GM12878 (cell line): ENCODE data around the gene VLDLR. TPM values are rescaled to one million over a fixed set of nuclear protein-coding genes. Genes with fewer than 3 reads are reported as not detected.

Experiments
- ASH2L ChIP-seq: fragments of 300-600, 200-600 bp; sonication (generic); IDR thresholded peaks from 2 replicates; pipeline ENCODE4 v1.6.1; 2017; ENCODE audit warnings: low read depth, mild to moderate bottlenecking, borderline replicate concordance
- BACH1 ChIP-seq: fragments of 450-650 bp; IDR thresholded peaks from 2 replicates; pipeline ENCODE4 v1.6.1; 2017; ENCODE audit warnings: mild to moderate bottlenecking, borderline replicate concordance
- BCL11A ChIP-seq: IDR thresholded peaks from 2 replicates; pipeline ENCODE4 v1.6.1; 2011; ENCODE audit warnings: low read depth, low read length
- BCL3 ChIP-seq: IDR thresholded peaks from 2 replicates; pipeline ENCODE4 v1.6.1; 2011; ENCODE audit warnings: borderline replicate concordance, low read depth, mild to moderate bottlenecking, moderate library complexity, low read length; ENCODE audit not compliant: insufficient read depth, poor library complexity, severe bottlenecking
- DPF2 ChIP-seq: fragments of 450-650 bp; IDR thresholded peaks from 2 replicates; pipeline ENCODE4 v1.6.1; 2017; ENCODE audit warnings: mild to moderate bottlenecking
- FOXK2 ChIP-seq: fragments of 450-650 bp; IDR thresholded peaks from 2 replicates; pipeline ENCODE4 v1.6.1; 2017; ENCODE audit warnings: mild to moderate bottlenecking, moderate library complexity
- HCFC1 ChIP-seq: fragments of 150-350 bp; IDR thresholded peaks from 2 replicates; pipeline ENCODE4 v1.6.1; 2014; ENCODE audit warnings: low read length
- HDAC2 ChIP-seq: fragments of 200-600 bp; sonication (generic); IDR thresholded peaks from 2 replicates; pipeline ENCODE4 v1.6.1; 2017
- HSF1 ChIP-seq: fragments of 150-350 bp; IDR thresholded peaks from 2 replicates; pipeline ENCODE4 v1.6.1; 2014; ENCODE audit warnings: mild to moderate bottlenecking, low read depth, low read length
- IKZF2 ChIP-seq, 2 experiments: fragments of 450-650 bp; IDR thresholded peaks; 2 replicates each; pipeline ENCODE4 v1.6.1; 2017; ENCODE audit warnings: mild to moderate bottlenecking in 2 of 2, moderate library complexity in 2 of 2
- IRF5 ChIP-seq: fragments of 450-650 bp; IDR thresholded peaks from 2 replicates; pipeline ENCODE4 v1.6.1; 2017; ENCODE audit warnings: borderline replicate concordance
- MEF2A ChIP-seq: IDR thresholded peaks from 2 replicates; pipeline ENCODE4 v1.6.1; 2011; ENCODE audit warnings: low read depth, mild to moderate bottlenecking, low read length, moderate library complexity; ENCODE audit not compliant: insufficient read depth
- MEF2B ChIP-seq: fragments of 450-650 bp; IDR thresholded peaks from 2 replicates; pipeline ENCODE4 v1.6.1; 2018; ENCODE audit warnings: mild to moderate bottlenecking, moderate library complexity; ENCODE audit not compliant: partially characterized antibody, poor library complexity, severe bottlenecking
- MTA2 ChIP-seq: fragments of 450-650 bp; IDR thresholded peaks from 2 replicates; pipeline ENCODE4 v1.6.1; 2016; ENCODE audit warnings: low read depth, mild to moderate bottlenecking, moderate library complexity
- MXI1 ChIP-seq: fragments of 150-350 bp; IDR thresholded peaks from 2 replicates; pipeline ENCODE4 v1.6.1; 2011; ENCODE audit warnings: low read depth, mild to moderate bottlenecking, inconsistent platforms, low read length, improper control_type of control experiment
- NFIC ChIP-seq: IDR thresholded peaks from 2 replicates; pipeline ENCODE4 v1.6.1; 2012; ENCODE audit warnings: low read depth, mild to moderate bottlenecking, inconsistent platforms, low read length, moderate library complexity
- NR2F1 ChIP-seq: fragments of 450-650 bp; conservative IDR thresholded peaks from 2 replicates; pipeline ENCODE4 v1.6.1; 2017; ENCODE audit warnings: mild to moderate bottlenecking
- PAX5 ChIP-seq: IDR thresholded peaks from 2 replicates; pipeline ENCODE4 v1.6.1; 2011; ENCODE audit warnings: low read depth, low read length, borderline replicate concordance
- PKNOX1 ChIP-seq: fragments of 450-650 bp; IDR thresholded peaks from 2 replicates; pipeline ENCODE4 v1.6.1; 2016; ENCODE audit warnings: mild to moderate bottlenecking
- POU2F2 ChIP-seq: IDR thresholded peaks from 3 replicates; pipeline ENCODE4 v1.6.1; 2011; ENCODE audit warnings: low read depth, mild to moderate bottlenecking, low read length, borderline replicate concordance
- RAD21 ChIP-seq: IDR thresholded peaks from 2 replicates; pipeline ENCODE4 v1.6.1; 2011; ENCODE audit warnings: mild to moderate bottlenecking, low read depth, low read length, moderate library complexity; ENCODE audit not compliant: insufficient read depth
- SMARCA5 ChIP-seq: fragments of 450-650 bp; IDR thresholded peaks from 2 replicates; pipeline ENCODE4 v1.6.1; 2017; ENCODE audit warnings: mild to moderate bottlenecking
- SPI1 ChIP-seq: IDR thresholded peaks from 2 replicates; pipeline ENCODE4 v1.6.1; 2011; ENCODE audit warnings: low read depth, mild to moderate bottlenecking, low read length, moderate library complexity, borderline replicate concordance; ENCODE audit not compliant: insufficient read depth
- SREBF2 ChIP-seq: IDR thresholded peaks from 2 replicates; pipeline ENCODE4 v1.6.1; 2012; ENCODE audit warnings: mild to moderate bottlenecking, low read length
- STAT1 ChIP-seq: fragments of 450-650 bp; conservative IDR thresholded peaks from 2 replicates; pipeline ENCODE4 v1.6.1; 2014; ENCODE audit warnings: antibody characterized with exemption, mild to moderate bottlenecking
- TCF3 ChIP-seq: IDR thresholded peaks from 2 replicates; pipeline ENCODE4 v1.6.1; 2012; ENCODE audit warnings: low read depth, mild to moderate bottlenecking, low read length, borderline replicate concordance; ENCODE audit not compliant: insufficient read depth
- ZNF217 ChIP-seq: fragments of 450-650 bp; IDR thresholded peaks from 2 replicates; pipeline ENCODE4 v1.6.1; 2017; ENCODE audit warnings: antibody characterized with exemption, mild to moderate bottlenecking
- ZNF274 ChIP-seq: IDR thresholded peaks from one replicate; pipeline ENCODE4 v1.8.0; 2011; ENCODE audit not compliant: insufficient read length, insufficient read depth
- polyA plus RNA-seq, 11 experiments: library from polyadenylated mRNA; depleted of rRNA in 4 of 11; unstranded in 6 of 11; stranded (reverse) in 5 of 11; fragments of >200 nt; fragmentation: Nextera tagmentation in 4 of 11; fragmentation: Illumina TruSeq in 1 of 11; extraction: Ambion mirVana in 4 of 11; extraction: Trizol in 1 of 11; gene quantifications; 1 replicate in 1 of 11; 2 replicates in 10 of 11; pipeline versions ENCODE4 v1.2.1 to v1.2.3, GENCODE V29; 2011 to 2016; ENCODE audit warnings: inconsistent platforms in 2 of 11, missing spikeins in 2 of 11, low read depth in 1 of 11
- total RNA-seq, 4 experiments: library from RNA; depleted of rRNA in 3 of 4; stranded (reverse); fragments of >200 nt in 3 of 4; fragmentation: Illumina TruSeq in 1 of 4; extraction: Trizol in 1 of 4; gene quantifications; 2 replicates each; pipeline versions ENCODE4 v1.2.1 to v1.2.3, GENCODE V29; 2013 to 2021

Gene VLDLR
- total and polyA plus RNA-seq, 10 of the 15 experiments (the other 5 are each of a cell fraction or from before 2014, with no cell fraction given), result 0.14 to 5.9 (median 0.57) TPM

GRCh38 chr9:2602704-2603116 is 18.9 kb upstream of the VLDLR start (continued):
- peak; percentile 14 for TF ChIP-seq BCL3
- TF ChIP-seq ASH2L, result no peak
- TF ChIP-seq NFIC, result peak; percentile 72; the same call in 1 of the 2 replicates
- TF ChIP-seq PKNOX1, result no peak
- TF ChIP-seq BCL11A, result no peak
- TF ChIP-seq MEF2A, result peak; percentile 62; the same call in 1 of the 2 replicates
- no peak for TF ChIP-seq SREBF2
- no peak for TF ChIP-seq RAD21
- TF ChIP-seq ZNF274, result no peak
- TF ChIP-seq BACH1, result no peak
- TF ChIP-seq TCF3, result no peak
- no peak for TF ChIP-seq HDAC2
- no peak for TF ChIP-seq DPF2
- no peak for TF ChIP-seq PAX5
- TF ChIP-seq SPI1, result peak; percentile 28; the same call in 1 of the 2 replicates
- TF ChIP-seq IKZF2 (IDR thresholded peaks at IDR 0.05), result peak; percentile 30 to 49; a peak in 3 of 4 replicates
- TF ChIP-seq NR2F1, result peak; percentile 62; the same call in 1 of the 2 replicates
- no peak for TF ChIP-seq STAT1
- TF ChIP-seq HCFC1, result no peak
- peak; percentile 58 for TF ChIP-seq MEF2B
- no peak for TF ChIP-seq HSF1
- TF ChIP-seq POU2F2, result no peak
- no peak for TF ChIP-seq FOXK2
- TF ChIP-seq SMARCA5, result no peak
- TF ChIP-seq MTA2, result peak; percentile 39; the same call in 1 of the 2 replicates
- no peak for TF ChIP-seq IRF5
- TF ChIP-seq ZNF217, result no peak
- TF ChIP-seq MXI1, result no peak
